Activated naive CD4-positive, alpha-beta T cell treated with anti-CD3 and anti-CD28 coated beads, Interleukin-2, amount 50 U/mL, for 24 hours (primary cell): ENCODE results near the gene PARVG.
"Not testable (repeated sequence)": the region's sequence is repeated elsewhere in the genome, so short reads cannot be mapped to it uniquely, and the experiment has no call there.

ENCODE experiments used
- H3K27ac Mint-ChIP-seq: one replicate; pipeline ENCODE4 v1.8.0; 2021; ENCODE audit warnings: mild to moderate bottlenecking, mixed read lengths
- H3K27me3 Mint-ChIP-seq: one replicate; pipeline ENCODE4 v1.8.0; 2021; ENCODE audit warnings: mixed read lengths
- H3K36me3 Mint-ChIP-seq: one replicate; pipeline ENCODE4 v1.8.0; 2021; ENCODE audit warnings: mixed read lengths
- H3K4me1 Mint-ChIP-seq: one replicate; pipeline ENCODE4 v1.8.0; 2021; ENCODE audit warnings: mixed read lengths
- H3K4me3 Mint-ChIP-seq: one replicate; pipeline ENCODE4 v1.8.0; 2021; ENCODE audit warnings: mild to moderate bottlenecking, mixed read lengths
- H3K9me3 Mint-ChIP-seq: one replicate; pipeline ENCODE4 v1.8.0; 2021; ENCODE audit warnings: mixed read lengths

The PARVG gene

DNA sequence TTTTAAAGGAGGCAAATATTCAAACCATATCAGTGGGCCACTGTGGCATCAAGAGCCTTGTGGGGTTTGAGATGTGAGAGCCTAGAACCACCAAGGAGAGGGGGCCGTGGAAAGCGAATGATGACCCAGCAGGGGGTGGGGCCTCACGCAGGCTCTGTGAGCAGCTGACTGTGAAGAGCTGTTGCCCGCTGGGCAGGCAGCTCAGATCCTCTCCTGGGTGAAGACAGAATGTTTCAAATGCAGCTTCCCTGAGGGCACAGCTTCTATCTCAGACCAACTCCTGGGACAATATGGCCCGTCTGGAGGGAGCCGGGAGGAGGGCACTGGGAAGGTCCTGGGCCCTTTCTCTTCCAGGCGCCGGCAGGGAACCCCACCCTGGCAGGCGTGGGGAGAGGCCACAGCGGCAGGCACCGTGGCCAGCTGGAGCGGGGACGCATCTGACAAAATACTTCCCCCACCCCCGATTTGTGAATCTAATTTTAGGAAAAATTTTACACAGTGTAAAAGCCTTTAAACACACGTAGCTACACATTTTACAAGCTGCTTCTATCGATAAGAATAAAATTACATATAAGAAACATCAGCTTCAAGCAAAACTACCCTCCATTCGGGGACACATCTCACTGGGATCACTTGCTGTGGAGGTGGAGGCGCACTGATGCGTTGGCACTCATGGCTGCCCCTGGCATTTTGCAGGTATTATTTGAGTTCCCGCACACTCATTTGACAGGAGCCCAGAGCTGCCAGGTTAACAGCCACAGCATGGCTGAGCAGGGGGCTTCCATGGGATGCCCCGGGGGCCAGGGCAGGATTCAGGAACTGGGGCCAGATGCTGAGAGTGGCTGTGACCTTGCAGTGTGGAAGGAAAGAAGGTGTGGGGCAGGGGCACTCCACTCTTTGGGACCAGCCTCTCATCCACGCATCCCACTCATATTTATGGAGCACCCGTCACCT is 40.3 kb downstream of the PARVG start:
- no peak overlapping the region for H3K27ac Mint-ChIP-seq
- H3K4me1 Mint-ChIP-seq, result no peaks in the 10 kb centered on the region
- H3K4me3 Mint-ChIP-seq, result no peak overlapping the region
- peaks cover 2% of the 10 kb centered on the region for H3K27me3 Mint-ChIP-seq
- no peaks in the 10 kb centered on the region for H3K36me3 Mint-ChIP-seq
- H3K9me3 Mint-ChIP-seq, result no peaks in the 10 kb centered on the region

DNA sequence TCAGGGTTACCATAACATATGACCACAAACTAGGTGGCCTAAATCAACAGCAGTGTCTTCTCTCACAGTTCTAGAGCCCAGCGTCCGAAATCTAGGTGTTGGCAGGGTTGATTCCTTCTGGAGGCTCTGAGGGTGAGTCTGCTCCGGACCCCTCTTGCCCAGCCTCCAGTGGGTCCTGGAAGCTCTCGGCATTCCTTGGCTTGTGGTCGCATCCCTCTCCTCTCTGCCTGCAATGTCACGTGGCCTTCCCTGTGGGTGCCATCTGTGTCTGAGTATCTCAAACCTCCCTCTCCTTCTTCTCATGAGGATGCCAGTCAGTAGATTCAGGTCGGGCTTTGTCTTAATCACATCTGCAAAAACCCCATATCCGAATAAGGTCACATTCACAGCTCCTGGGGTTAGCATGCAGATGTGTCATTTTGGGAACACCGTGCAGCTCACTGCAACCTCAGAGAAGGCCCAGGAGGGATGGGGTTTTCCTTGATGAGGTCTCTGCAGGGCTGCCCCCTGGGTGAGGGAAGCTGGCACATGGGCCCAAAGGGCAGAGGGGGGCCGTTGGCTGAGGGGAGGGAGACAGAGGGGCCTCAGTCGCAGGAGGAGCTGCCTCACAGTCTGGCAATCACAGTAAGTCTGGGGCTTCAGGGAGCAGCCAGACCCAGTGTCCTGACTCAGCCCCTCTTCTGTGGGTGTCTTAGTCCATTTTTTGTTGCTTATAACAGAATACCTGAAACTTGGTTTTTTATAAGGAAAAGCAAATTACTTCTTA is 41.2 kb downstream of the PARVG start:
- peaks cover 2% of the 10 kb centered on the region for H3K27me3 Mint-ChIP-seq
- no peak overlapping the region for H3K27ac Mint-ChIP-seq
- H3K4me3 Mint-ChIP-seq, result no peak overlapping the region
- no peaks in the 10 kb centered on the region for H3K9me3 Mint-ChIP-seq
- H3K36me3 Mint-ChIP-seq, result no peaks in the 10 kb centered on the region
- H3K4me1 Mint-ChIP-seq, result no peaks in the 10 kb centered on the region

DNA sequence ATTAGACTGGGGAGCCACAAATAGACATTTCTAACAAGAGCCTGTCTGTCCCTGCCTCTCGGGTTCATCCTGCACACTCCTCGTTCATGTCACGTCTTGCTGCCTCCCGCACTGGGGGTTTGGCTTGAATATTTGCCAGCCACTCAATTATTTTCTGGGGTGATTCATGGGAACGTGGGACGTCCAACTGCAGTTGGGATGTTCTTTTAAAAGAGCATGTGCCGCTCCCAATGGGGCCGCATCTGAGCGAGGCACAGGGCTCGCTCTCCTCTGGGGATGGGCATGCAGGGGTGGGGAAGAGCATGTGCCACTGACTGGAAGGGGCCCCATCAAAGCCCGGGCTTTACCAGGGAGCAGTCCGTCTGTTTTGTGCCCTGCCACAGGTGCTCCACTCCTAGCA is 43.4 kb downstream of the PARVG start:
- H3K9me3 Mint-ChIP-seq, result no peaks in the 10 kb centered on the region
- no peaks in the 10 kb centered on the region for H3K4me1 Mint-ChIP-seq
- no peak overlapping the region for H3K27ac Mint-ChIP-seq
- H3K36me3 Mint-ChIP-seq, result no peaks in the 10 kb centered on the region
- no peak overlapping the region for H3K4me3 Mint-ChIP-seq
- H3K27me3 Mint-ChIP-seq, result peaks cover 2% of the 10 kb centered on the region

GRCh38 chr22:44225091-44225689 is 44.5 kb downstream of the PARVG start:
- Mint-ChIP-seq H3K27me3 (peaks cover 2% of the 10 kb centered on the region), H3K36me3 (no peaks in the 10 kb centered on the region), H3K4me3 (no peak overlapping the region), H3K27ac (no peak overlapping the region), H3K9me3 (no peaks in the 10 kb centered on the region), H3K4me1 (no peaks in the 10 kb centered on the region)

DNA sequence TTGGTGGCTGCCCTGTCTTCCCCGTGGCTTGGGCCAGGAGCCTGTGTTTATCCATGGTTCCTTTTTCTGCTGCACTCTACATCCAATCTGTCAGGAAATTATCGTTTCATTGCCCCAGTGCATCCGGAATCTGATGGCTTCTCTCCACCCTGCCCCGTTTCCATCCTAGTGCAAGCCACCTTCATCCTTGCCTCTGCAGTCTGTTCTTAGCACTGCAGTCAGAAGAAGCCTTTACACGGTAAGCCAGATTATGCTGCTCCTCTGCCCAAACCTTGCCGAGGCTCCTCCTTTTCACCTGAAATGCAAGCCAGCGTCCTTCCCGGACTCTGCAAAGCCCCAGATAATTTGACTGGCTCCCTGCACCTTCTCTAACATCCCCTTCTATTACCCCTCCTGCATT is 45.1 kb downstream of the PARVG start:
- Mint-ChIP-seq H3K4me3 (no peak overlapping the region), H3K9me3 (no peaks in the 10 kb centered on the region), H3K27me3 (peaks cover 2% of the 10 kb centered on the region), H3K27ac (no peak overlapping the region), H3K36me3 (no peaks in the 10 kb centered on the region), H3K4me1 (no peaks in the 10 kb centered on the region)

DNA sequence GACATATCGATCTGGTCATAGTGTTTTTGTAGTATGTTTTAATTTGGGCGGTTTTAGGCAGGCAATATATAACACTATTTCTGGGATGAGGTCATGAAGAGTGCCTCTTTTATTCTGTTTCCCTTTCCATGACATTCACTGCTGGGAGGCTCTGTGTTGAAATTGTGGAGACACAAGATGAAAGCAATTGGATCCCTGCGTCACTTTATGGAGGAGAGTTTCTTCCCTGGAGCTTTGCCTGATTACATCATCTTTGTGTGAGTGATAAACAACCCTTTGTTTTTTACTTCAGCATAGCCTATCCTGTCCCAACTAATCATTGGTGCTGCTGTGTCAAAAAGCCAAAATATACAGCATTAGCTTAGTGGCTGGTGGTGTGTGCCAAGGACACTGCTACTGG is 48.6 kb downstream of the PARVG start:
- Mint-ChIP-seq H3K36me3 (no peaks in the 10 kb centered on the region), H3K27me3 (peaks cover 2% of the 10 kb centered on the region), H3K27ac (no peak overlapping the region), H3K4me3 (no peak overlapping the region), H3K9me3 (no peaks in the 10 kb centered on the region), H3K4me1 (no peaks in the 10 kb centered on the region)

- no peaks in the 10 kb centered on the region for H3K36me3 Mint-ChIP-seq
- no peaks in the 10 kb centered on the region for H3K4me1 Mint-ChIP-seq
- no peak overlapping the region for H3K4me3 Mint-ChIP-seq
- H3K27me3 Mint-ChIP-seq, result peaks cover 2% of the 10 kb centered on the region
- no peaks in the 10 kb centered on the region for H3K9me3 Mint-ChIP-seq
- H3K27ac Mint-ChIP-seq, result no peak overlapping the region
Measured at GRCh38 chr22:44229809-44230208, 49.1 kb downstream of the PARVG start.

- Mint-ChIP-seq H3K27ac (no peak overlapping the region), H3K27me3 (no peaks in the 10 kb centered on the region), H3K4me1 (no peaks in the 10 kb centered on the region), H3K36me3 (no peaks in the 10 kb centered on the region), H3K4me3 (no peak overlapping the region), H3K9me3 (no peaks in the 10 kb centered on the region)
Measured at GRCh38 chr22:44231233-44231632, 50.5 kb downstream of the PARVG start.

DNA sequence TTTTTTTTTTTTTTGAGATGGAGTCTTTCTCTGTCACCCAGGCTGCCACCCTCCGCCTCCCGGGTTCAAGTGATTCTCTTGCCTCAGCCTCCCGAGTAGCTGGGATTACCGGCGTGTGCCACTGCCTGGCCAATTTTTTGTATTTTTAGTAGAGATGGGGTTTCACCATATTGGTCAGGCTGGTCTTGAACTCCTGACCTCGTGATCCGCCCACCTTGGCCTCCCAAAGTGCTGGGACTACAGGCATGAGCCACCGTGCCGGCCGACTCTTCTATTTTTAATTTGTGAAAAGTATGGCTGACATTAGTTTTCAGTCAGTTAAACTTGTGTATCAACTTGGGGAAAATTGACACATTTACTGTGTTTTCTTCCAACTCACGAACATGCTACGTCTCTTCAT is 53.6 kb downstream of the PARVG start:
- not testable (repeated sequence) for H3K27ac Mint-ChIP-seq, H3K4me1 Mint-ChIP-seq, H3K36me3 Mint-ChIP-seq, H3K9me3 Mint-ChIP-seq, H3K27me3 Mint-ChIP-seq, H3K4me3 Mint-ChIP-seq

DNA sequence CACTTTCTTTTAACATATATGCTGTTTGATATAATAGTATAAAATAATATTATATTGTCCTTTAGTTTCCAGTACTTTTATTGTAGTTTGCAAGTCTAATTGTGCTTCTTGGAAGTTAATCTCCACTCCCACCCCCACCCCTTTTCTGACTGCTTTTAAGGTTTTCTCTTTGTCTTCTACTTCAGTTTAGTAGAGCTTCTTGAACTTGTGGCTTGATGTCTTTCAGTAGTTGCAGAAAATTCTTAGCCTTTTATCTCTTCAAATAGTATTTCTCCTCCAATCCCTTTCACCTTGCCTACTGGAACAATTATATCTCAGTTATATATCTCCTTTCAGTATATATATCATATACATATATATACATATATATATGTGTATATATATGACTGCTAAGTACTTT is 56.6 kb downstream of the PARVG start:
- Mint-ChIP-seq H3K9me3 (no peaks in the 10 kb centered on the region), H3K36me3 (no peaks in the 10 kb centered on the region), H3K4me1 (no peaks in the 10 kb centered on the region), H3K27ac (no peak overlapping the region), H3K27me3 (peaks cover 14% of the 10 kb centered on the region), H3K4me3 (no peak overlapping the region)

DNA sequence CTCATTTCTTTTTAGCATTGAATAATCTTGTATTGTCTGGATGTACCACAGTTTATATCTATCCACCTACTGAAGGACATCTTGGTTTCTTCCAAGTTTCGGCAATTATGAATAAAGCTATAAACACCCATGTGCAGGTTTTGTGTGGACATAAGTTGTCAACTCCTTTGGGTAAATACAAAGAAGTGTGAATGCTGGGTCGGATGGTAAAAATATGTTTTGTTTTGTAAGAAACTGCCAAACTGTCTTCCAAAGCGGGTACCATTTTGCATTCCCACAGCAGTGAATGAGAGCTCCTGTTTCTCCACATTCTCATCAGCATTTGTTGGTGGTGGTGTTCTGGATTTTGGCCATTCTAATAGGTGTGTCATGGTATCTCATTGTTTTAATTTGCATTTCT is 60.4 kb downstream of the PARVG start:
- not testable (repeated sequence) for H3K27ac Mint-ChIP-seq, H3K4me1 Mint-ChIP-seq, H3K4me3 Mint-ChIP-seq, H3K9me3 Mint-ChIP-seq, H3K36me3 Mint-ChIP-seq
- H3K27me3 Mint-ChIP-seq, result peaks cover 18% of the 10 kb centered on the region

DNA sequence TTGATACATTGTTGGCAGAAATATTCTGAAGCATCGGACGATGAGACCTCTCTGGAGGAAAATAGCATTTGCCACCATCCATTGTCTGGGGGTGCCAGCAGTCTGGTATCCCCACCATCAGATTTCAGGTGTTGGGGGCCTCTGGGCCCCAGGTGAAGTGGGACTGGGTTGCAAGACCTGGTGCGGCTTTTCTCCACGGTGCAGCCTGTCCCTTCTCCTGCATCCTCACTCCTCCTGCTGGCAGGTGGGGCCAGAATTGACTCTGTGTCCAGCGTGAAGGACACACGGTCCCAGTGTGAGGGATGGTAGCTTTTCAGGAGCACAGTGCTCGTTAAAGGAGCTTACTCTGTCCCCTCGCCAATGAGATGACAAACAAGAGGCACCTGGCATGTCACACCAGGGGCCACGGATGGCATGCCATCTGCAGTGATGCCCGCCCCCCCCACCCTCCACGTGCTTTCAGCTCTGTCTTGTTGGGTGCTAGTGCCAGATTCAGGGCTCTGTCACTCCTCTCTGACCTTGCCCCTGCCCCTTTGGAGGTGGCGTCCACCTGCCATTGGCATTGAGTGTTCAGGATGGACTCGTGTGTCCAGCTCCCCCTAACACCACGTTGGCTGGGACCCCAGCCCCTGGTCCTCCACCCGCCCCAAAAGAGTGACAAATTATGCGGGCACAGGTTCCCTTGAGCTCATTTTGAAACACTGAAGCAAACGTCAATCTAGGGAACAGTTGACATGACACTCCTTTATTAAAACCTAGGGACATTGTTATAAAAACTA is 62.4 kb downstream of the PARVG start:
- Mint-ChIP-seq H3K4me3 (no peak overlapping the region), H3K27ac (no peak overlapping the region), H3K27me3 (peaks cover 17% of the 10 kb centered on the region), H3K9me3 (no peaks in the 10 kb centered on the region), H3K36me3 (no peaks in the 10 kb centered on the region), H3K4me1 (no peaks in the 10 kb centered on the region)

DNA sequence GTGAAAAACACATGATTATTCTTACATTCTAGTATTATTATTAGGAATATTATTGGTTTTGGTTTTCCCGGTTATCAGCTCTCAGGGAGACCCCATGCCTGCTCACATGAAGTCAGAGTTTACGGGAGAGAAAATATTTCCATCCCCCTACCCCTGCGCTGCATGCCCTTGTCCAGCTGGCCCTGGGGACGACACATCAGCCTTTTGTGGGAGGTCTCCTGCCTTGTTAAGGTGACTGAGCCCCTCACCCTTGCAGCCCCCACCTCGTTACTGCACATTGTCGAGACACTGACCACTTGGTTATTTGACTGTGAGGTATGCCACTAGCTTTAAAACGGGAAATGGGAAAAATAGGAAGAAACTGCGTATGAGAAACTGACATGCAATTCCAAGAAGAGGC is 63.0 kb downstream of the PARVG start:
- no peak overlapping the region for H3K27ac Mint-ChIP-seq
- H3K4me1 Mint-ChIP-seq, result no peaks in the 10 kb centered on the region
- H3K36me3 Mint-ChIP-seq, result no peaks in the 10 kb centered on the region
- H3K27me3 Mint-ChIP-seq, result peaks cover 17% of the 10 kb centered on the region
- H3K4me3 Mint-ChIP-seq, result no peak overlapping the region
- H3K9me3 Mint-ChIP-seq, result no peaks in the 10 kb centered on the region

DNA sequence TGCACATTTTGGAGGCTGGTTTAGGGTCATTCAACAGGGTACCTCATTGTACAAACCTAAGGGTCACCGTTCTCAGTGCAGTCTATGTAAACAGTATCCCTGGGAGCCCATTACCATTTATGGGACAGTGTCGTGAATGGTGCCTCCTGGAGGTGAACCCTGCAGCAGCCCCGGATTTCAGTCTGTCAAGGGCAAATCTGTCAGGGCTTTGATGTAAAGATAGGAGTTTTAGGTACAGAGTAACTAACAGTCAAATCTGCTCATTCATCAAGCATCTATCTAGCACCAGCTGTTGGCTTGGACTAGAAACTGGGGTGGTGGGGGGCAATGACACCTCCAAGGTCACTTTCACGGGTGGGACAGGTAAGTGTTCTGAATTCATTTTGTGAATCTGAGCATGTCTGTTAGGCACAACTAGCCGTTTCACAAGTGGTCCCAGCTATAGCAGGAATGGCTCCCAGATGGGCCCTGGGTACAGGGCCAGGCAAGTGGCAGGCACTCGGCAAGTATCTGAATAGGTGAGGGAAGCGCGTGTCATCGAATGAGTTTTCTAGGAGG is 63.6 kb downstream of the PARVG start:
- no peaks in the 10 kb centered on the region for H3K9me3 Mint-ChIP-seq
- H3K36me3 Mint-ChIP-seq, result no peaks in the 10 kb centered on the region
- H3K27me3 Mint-ChIP-seq, result peaks cover 15% of the 10 kb centered on the region
- no peak overlapping the region for H3K4me3 Mint-ChIP-seq
- H3K27ac Mint-ChIP-seq, result no peak overlapping the region
- no peaks in the 10 kb centered on the region for H3K4me1 Mint-ChIP-seq

- peaks cover 9% of the 10 kb centered on the region for H3K9me3 Mint-ChIP-seq
- H3K4me3 Mint-ChIP-seq, result no peak overlapping the region
- H3K27me3 Mint-ChIP-seq, result peaks cover 13% of the 10 kb centered on the region
- peaks cover 3% of the 10 kb centered on the region for H3K36me3 Mint-ChIP-seq
- no peak overlapping the region for H3K27ac Mint-ChIP-seq
- no peaks in the 10 kb centered on the region for H3K4me1 Mint-ChIP-seq
Measured at GRCh38 chr22:44245438-44245837, 64.7 kb downstream of the PARVG start.
